Panc1 (cell line): ENCODE results near the gene EOLA1. TPM values are rescaled to one million over a fixed set of nuclear protein-coding genes. Genes with fewer than 3 reads are reported as not detected.
"Not testable (repeated sequence)": the region's sequence is repeated elsewhere in the genome, so short reads cannot be mapped to it uniquely, and the experiment has no call there.

ENCODE experiments used
- ATAC-seq: fragments of 200-7000 bp; cut with Tn5 transposase; 2 replicates; pipeline ENCODE4 v1.9.1; 2020; ENCODE audit warnings: mild to moderate bottlenecking, moderate library complexity
- BruUV-seq: library from RNA; stranded (reverse); fragments of 400-500 nt; replicated peaks from 2 replicates; lab custom pipeline; 2021; lab: Mats Ljungman, UMichigan
- CTCF ChIA-PET: fragments of 300-600 bp; sonication (Branson Sonifier 250); formaldehyde crosslinking; loops from one replicate; lab custom pipeline; 2022; ENCODE audit warnings: antibody characterized with exemption; lab: Charles Lee
- POLR2A ChIA-PET: fragments of 300-600 bp; sonication (Branson Sonifier 250); formaldehyde crosslinking; loops from one replicate; lab custom pipeline; 2022; ENCODE audit warnings: antibody characterized with exemption; lab: Charles Lee
- DNase-seq: peaks from one replicate; pipeline ENCODE4 v3.0.0-alpha.2; 2010; ENCODE audit warnings: low read depth, low spot score
- H3K27ac ChIP-seq: 2 replicates; pipeline ENCODE4 v1.5.1; 2011; ENCODE audit warnings: mild to moderate bottlenecking, low read length, inconsistent platforms
- H3K27me3 ChIP-seq: fragments of 200-500 bp; sonication (Bioruptor generic); 2 replicates; pipeline ENCODE4 v1.6.0; 2014; ENCODE audit warnings: low read length, inconsistent platforms; ENCODE audit not compliant: control insufficient read depth, insufficient read depth
- H3K36me3 ChIP-seq: fragments of 200-500 bp; sonication (Bioruptor generic); 2 replicates; pipeline ENCODE4 v1.5.1; 2014; ENCODE audit warnings: inconsistent platforms, mild to moderate bottlenecking, low read length, moderate library complexity; ENCODE audit not compliant: control insufficient read depth, insufficient read depth
- H3K4me1 ChIP-seq: 2 replicates; pipeline ENCODE4 v1.5.1; 2011; ENCODE audit warnings: inconsistent platforms, mild to moderate bottlenecking, low read length, moderate library complexity; ENCODE audit not compliant: control insufficient read depth, insufficient read depth
- H3K4me3 ChIP-seq, 2 experiments: 2 replicates each; pipeline ENCODE4 v1.5.1; 2011 to 2012; ENCODE audit warnings: low read depth in 2 of 2, low read length in 2 of 2, mild to moderate bottlenecking in 2 of 2, inconsistent platforms in 1 of 2, moderate library complexity in 1 of 2
- H3K9me3 ChIP-seq: fragments of 200-500 bp; sonication (Bioruptor generic); 2 replicates; pipeline ENCODE4 v1.5.1; 2014; ENCODE audit warnings: low read depth, mild to moderate bottlenecking, inconsistent platforms, low read length, moderate library complexity; ENCODE audit not compliant: control insufficient read depth, insufficient read depth
- in situ Hi-C: cut with HindIII; loops from 2 replicates; pipeline ENCODE4 v1.10.0; 2016; ENCODE audit warnings: low sequenced_read_pairs, low pct_unique_long_range_greater_than_20kb
- intact Hi-C: fragments of 100-400 bp; cut with micrococcal nuclease; formaldehyde crosslinking; loops from one replicate; pipeline ENCODE4 v1.10.0; 2022; ENCODE audit not compliant: unreplicated experiment
- total RNA-seq: library from RNA; stranded (reverse); gene quantifications from one replicate; pipeline ENCODE4 v1.2.1, GENCODE V29; 2021; ENCODE audit not compliant: unreplicated experiment

EOLA1 gene
- total RNA-seq, 1 experiment from 2014 or later: 26.8 TPM

DNA sequence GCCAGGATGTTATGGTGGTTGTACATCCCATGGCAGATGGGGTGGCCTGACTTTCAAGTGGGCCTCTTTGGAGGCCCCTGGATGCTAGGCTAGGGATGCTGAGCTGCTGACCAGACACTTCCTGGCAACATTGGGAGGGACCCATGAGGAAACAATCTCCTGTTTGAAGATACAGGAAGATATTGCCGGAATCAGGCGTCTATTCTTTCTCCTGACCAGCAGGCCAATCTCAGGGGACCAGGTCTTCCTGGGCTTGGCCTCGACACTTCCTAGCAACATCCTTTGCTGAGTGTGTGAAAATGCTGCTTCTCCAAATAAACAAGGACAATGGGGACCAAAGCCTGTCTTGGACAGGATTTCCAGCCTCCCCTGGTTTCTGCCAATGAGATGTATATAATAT is 7.0 kb downstream of the EOLA1 start:
- H3K4me3 ChIP-seq, H3K9me3 ChIP-seq, in situ Hi-C loops, H3K27ac ChIP-seq, CTCF ChIA-PET, DNase-seq, H3K36me3 ChIP-seq, intact Hi-C loops, BruUV-seq, POLR2A ChIA-PET, ATAC-seq, H3K4me1 ChIP-seq, H3K27me3 ChIP-seq: not testable (repeated sequence)

DNA sequence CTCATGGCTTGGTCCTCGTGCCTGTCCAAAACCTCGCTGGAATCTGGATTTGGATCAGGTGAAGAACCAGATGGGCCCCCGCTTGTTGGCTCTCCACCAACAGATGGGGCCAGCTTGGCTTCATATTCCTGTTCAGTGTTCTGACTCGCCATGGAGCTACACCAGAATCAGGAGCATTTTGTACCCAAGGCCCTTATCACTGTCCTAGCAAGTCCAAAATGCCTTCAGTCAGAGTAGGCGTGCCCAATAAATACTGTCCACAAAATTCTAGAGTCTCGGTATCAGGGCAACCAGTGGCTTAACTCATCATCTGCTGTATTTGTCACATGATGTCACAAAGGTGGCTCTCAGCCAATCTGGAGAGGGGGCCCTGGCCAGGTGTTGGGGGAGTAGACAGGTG is 8.9 kb downstream of the EOLA1 start, which contains the start of gene HSFX3:
TSS of gene HSFX3 (minus strand) at position 224 of the 400 bp plus-strand sequence. CDS start at position 152, 72 bp downstream.
- H3K4me3 ChIP-seq, DNase-seq, CTCF ChIA-PET, POLR2A ChIA-PET, ATAC-seq, H3K36me3 ChIP-seq, intact Hi-C loops, H3K9me3 ChIP-seq, BruUV-seq, in situ Hi-C loops, H3K27me3 ChIP-seq, H3K27ac ChIP-seq, H3K4me1 ChIP-seq: not testable (repeated sequence)

- DNase-seq, ATAC-seq, H3K27me3 ChIP-seq, H3K36me3 ChIP-seq, in situ Hi-C loops, H3K4me1 ChIP-seq, POLR2A ChIA-PET, H3K4me3 ChIP-seq, H3K27ac ChIP-seq, H3K9me3 ChIP-seq, intact Hi-C loops, BruUV-seq, CTCF ChIA-PET: not testable (repeated sequence)
Observed at GRCh38 chrX:149550454-149550853, 9.6 kb downstream of the EOLA1 start.

DNA sequence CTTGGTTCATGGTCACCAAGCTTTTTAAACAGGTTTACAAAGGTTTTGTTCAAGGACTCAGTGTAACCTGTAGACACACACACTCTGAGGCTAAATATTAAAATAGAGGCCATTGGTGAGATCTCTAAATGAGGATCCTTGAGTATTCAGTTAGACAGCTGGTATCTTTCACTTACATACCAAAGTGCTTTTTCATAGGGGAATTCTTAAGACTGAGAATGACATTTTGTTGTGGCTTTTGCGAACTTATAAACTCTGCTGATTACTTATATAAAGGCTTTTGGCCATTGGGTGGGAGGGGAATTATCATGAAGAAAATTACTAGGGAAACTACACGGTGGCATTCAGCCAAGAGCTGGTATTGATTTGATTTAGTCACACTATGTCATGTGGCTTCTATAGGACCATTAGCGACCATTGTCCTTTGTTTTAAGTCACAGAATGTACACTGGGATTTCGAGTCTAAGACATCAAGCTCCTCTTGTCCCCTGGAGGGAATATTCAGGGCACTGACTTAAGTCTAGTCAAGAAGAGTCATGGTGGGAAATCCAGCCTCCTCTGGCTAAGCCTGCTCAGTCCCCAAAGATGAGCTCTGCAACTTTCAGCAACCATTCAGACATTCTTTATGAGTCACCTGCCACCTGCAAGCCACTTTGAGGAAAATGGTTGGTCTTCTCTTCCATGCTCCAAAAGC is 10.6 kb downstream of the EOLA1 start:
- CTCF ChIA-PET, intact Hi-C loops, H3K4me1 ChIP-seq, H3K36me3 ChIP-seq, POLR2A ChIA-PET, in situ Hi-C loops, H3K27me3 ChIP-seq, H3K9me3 ChIP-seq, H3K27ac ChIP-seq, H3K4me3 ChIP-seq, ATAC-seq, DNase-seq, BruUV-seq: not testable (repeated sequence)

- POLR2A ChIA-PET, H3K9me3 ChIP-seq, CTCF ChIA-PET, H3K27me3 ChIP-seq, H3K4me1 ChIP-seq, H3K27ac ChIP-seq, H3K4me3 ChIP-seq, BruUV-seq, DNase-seq, H3K36me3 ChIP-seq, in situ Hi-C loops, intact Hi-C loops: not testable (repeated sequence)
- 0 out of 2 replicates have a peak, but pooled peaks have one; percentile 29 for ATAC-seq
Observed at GRCh38 chrX:149551939-149552248, 11.1 kb downstream of the EOLA1 start.

DNA sequence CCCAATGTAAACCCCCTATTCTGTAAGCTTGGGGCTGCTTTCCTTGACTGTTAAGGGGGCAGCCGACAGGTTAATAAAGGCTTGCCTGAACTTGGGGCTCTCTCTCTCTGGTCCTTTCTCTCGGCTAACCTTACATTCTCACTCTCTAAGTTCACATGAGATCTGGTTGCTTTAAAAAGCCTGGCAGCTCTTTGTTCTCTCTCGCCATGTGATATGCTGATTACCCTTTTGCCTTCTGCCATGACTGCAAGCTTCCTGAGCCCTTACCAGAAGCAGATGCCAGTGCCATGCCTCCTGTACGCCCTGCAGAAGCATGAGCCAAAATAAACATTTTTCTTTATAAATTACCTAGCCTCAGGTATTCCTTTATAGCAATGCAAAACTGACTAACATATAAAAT is 14.4 kb downstream of the EOLA1 start:
- H3K27ac ChIP-seq: not testable (repeated sequence)

More for the DNA sequence above, 14.4 kb downstream of the EOLA1 start:
- DNase-seq, H3K4me1 ChIP-seq, H3K4me3 ChIP-seq, CTCF ChIA-PET, ATAC-seq, in situ Hi-C loops, POLR2A ChIA-PET, intact Hi-C loops, H3K27me3 ChIP-seq, H3K36me3 ChIP-seq, H3K9me3 ChIP-seq, BruUV-seq: not testable (repeated sequence)
